ENCODE measurements around the gene ZNF202. TPM values are rescaled to one million over a fixed set of nuclear protein-coding genes. Genes with fewer than 3 reads are reported as not detected.
"Not testable (repeated sequence)": the region's sequence is repeated elsewhere in the genome, so short reads cannot be mapped to it uniquely, and the experiment has no call there.

ZNF202 gene
- total RNA-seq, 2 donors from 2014 or later: 5.7 to 15.2 TPM

GRCh38 chr11:123755344-123755743 lies 13.9 kb upstream of the ZNF202 start:
- Histone ChIP-seq H3K4me1 (replicated peaks) (no peaks in the 10 kb centered on the region), H3K27ac (no peak overlapping the region), H3K27me3 (replicated peaks; ENCODE audit: insufficient read depth) (no peaks in the 10 kb centered on the region), H3K36me3 (no peaks in the 10 kb centered on the region), H3K4me3 (no peak overlapping the region), H3K9me3 (no peaks in the 10 kb centered on the region)
- TF ChIP-seq CTCF (IDR thresholded peaks at IDR 0.05) (no peak), POLR2AphosphoS5 (IDR thresholded peaks at IDR 0.05) (no peak), POLR2A (IDR thresholded peaks at IDR 0.05) (no peak)
- DNase-seq (ENCODE audit: low spot score): no peak
- intact Hi-C loops (cut with DNase I): no loop called here

GRCh38 chr11:123754101-123754568 lies 12.7 kb upstream of the ZNF202 start, which contains the start of gene OR6X1:
Gene OR6X1 (minus strand): TSS chr11:123754518. CDS start chr11:123754518, 0 bp downstream.
- no peaks in the 10 kb centered on the region for H3K36me3 ChIP-seq
- H3K27me3 ChIP-seq (replicated peaks; ENCODE audit: insufficient read depth): peaks cover 1% of the 10 kb centered on the region
- DNase-seq (ENCODE audit: low spot score): no peak
- H3K27ac ChIP-seq: no peak within 1 kb of the TSS
- no peak within 1 kb of the TSS for H3K4me3 ChIP-seq
- intact Hi-C loops (cut with DNase I): no loop called here
- H3K9me3 ChIP-seq: no peaks in the 10 kb centered on the region
- H3K4me1 ChIP-seq (replicated peaks): no peaks in the 10 kb centered on the region
- TF ChIP-seq POLR2AphosphoS5 (IDR thresholded peaks at IDR 0.05) (no peak), POLR2A (IDR thresholded peaks at IDR 0.05) (no peak), CTCF (IDR thresholded peaks at IDR 0.05) (no peak)
- WGBS: 94% methylated on average over 3 of the region's 3 CpGs

- Histone ChIP-seq H3K4me3 (no peak overlapping the region), H3K9me3 (no peaks in the 10 kb centered on the region), H3K27me3 (replicated peaks; ENCODE audit: insufficient read depth) (peaks cover 2% of the 10 kb centered on the region), H3K36me3 (no peaks in the 10 kb centered on the region), H3K27ac (no peak overlapping the region), H3K4me1 (replicated peaks) (no peaks in the 10 kb centered on the region)
- DNase-seq (ENCODE audit: low spot score): no peak
- intact Hi-C loops (cut with DNase I): no loop called here
- TF ChIP-seq CTCF (IDR thresholded peaks at IDR 0.05) (no peak), POLR2AphosphoS5 (IDR thresholded peaks at IDR 0.05) (no peak), POLR2A (IDR thresholded peaks at IDR 0.05) (no peak)
Observed at GRCh38 chr11:123753110-123753509, 11.7 kb upstream of the ZNF202 start.

- no peak overlapping the region for H3K4me3 ChIP-seq
- no peak for DNase-seq (ENCODE audit: low spot score)
- TF ChIP-seq POLR2A (IDR thresholded peaks at IDR 0.05) (no peak), CTCF (IDR thresholded peaks at IDR 0.05) (no peak), POLR2AphosphoS5 (IDR thresholded peaks at IDR 0.05) (no peak)
- no peak overlapping the region for H3K27ac ChIP-seq
- intact Hi-C loops (cut with DNase I): no loop called here
- WGBS: 24% methylated on average over 1 of the region's 1 CpG
- H3K27me3 ChIP-seq (replicated peaks; ENCODE audit: insufficient read depth): peaks cover 2% of the 10 kb centered on the region
- no peaks in the 10 kb centered on the region for H3K9me3 ChIP-seq
- no peaks in the 10 kb centered on the region for H3K36me3 ChIP-seq
- H3K4me1 ChIP-seq (replicated peaks): no peaks in the 10 kb centered on the region
Observed at GRCh38 chr11:123751781-123752180, 10.3 kb upstream of the ZNF202 start.

GRCh38 chr11:123748349-123748748 lies 6.9 kb upstream of the ZNF202 start:
- intact Hi-C loops (cut with DNase I); H3K27ac ChIP-seq; H3K4me1 ChIP-seq (replicated peaks); H3K27me3 ChIP-seq (replicated peaks; ENCODE audit: insufficient read depth); H3K36me3 ChIP-seq; H3K9me3 ChIP-seq; H3K4me3 ChIP-seq; DNase-seq (ENCODE audit: low spot score): not testable (repeated sequence)
- 97% methylated on average over 2 of the region's 2 CpGs for WGBS

All from prostate gland (tissue), 2 donors.